ENCODE data around the gene ACAN. TPM values are rescaled to one million over a fixed set of nuclear protein-coding genes. Genes with fewer than 3 reads are reported as not detected.

ACAN gene
- total RNA-seq, 1 donor from 2014 or later = 113 TPM

GRCh38 chr15:88765212-88765611 lies 38.0 kb upstream of the ACAN start:
- no peaks in the 10 kb centered on the region for H3K4me1 ChIP-seq
- no peak for TF ChIP-seq CTCF (IDR thresholded peaks at IDR 0.05)
- no peaks in the 10 kb centered on the region for H3K9me3 ChIP-seq
- H3K4me3 ChIP-seq = no peak overlapping the region
- no peak for DNase-seq (ENCODE audit: low spot score in 2 of 2)
- intact Hi-C loops (cut with DNase I) = no loop called here
- H3K27ac ChIP-seq = no peak overlapping the region
- no peaks in the 10 kb centered on the region for H3K36me3 ChIP-seq
- no peaks in the 10 kb centered on the region for H3K27me3 ChIP-seq

DNA sequence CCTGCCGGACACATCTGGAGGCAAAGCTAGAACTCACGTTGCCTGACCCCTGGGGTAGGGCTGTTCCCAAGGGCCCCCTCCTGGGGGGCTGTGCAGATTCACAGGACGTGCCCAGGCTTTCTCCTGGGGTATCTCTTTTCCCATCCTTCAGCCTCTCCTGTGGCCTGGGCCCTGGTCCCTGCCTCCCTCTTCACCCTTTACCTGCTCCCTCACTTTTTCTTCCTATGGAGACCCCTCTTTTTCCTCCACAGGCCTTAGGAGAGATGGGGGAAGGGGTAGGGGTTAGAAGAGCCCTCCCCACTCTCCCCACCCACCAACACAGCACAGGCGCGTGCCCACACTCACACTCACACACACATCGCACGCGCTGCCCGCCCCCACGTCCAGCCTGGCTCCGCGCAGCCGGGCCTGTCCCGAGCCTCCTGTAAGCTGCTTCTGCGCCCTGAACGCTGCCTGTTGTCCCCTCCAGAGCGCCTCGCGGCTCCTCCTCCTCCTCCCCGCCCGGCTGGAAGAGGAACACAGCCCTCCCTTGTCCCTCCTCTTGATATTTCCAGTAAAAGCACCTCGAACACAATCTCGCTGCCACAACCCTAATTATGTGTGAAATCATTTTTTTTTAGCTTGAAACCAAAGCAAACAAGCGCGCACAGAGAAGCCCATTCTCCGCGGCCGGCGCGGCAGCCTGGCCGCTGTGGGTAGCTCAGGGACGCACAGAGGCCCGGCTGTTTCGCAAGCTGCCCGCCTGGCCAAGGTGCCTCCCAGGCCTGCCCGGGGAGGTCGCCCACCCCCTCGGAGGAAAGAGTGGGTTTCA lies 33.9 kb upstream of the ACAN start:
- intact Hi-C loops (cut with DNase I) = no loop called here
- no peak for TF ChIP-seq CTCF (IDR thresholded peaks at IDR 0.05)
- no peaks in the 10 kb centered on the region for H3K9me3 ChIP-seq
- no peaks in the 10 kb centered on the region for H3K36me3 ChIP-seq
- no peaks in the 10 kb centered on the region for H3K4me1 ChIP-seq
- H3K27ac ChIP-seq = peak overlapping the region; percentile 45 to 60
- no peaks in the 10 kb centered on the region for H3K27me3 ChIP-seq
- no peak for DNase-seq (ENCODE audit: low spot score in 2 of 2)
- peak overlapping the region; percentile 38 to 58 for H3K4me3 ChIP-seq

DNA sequence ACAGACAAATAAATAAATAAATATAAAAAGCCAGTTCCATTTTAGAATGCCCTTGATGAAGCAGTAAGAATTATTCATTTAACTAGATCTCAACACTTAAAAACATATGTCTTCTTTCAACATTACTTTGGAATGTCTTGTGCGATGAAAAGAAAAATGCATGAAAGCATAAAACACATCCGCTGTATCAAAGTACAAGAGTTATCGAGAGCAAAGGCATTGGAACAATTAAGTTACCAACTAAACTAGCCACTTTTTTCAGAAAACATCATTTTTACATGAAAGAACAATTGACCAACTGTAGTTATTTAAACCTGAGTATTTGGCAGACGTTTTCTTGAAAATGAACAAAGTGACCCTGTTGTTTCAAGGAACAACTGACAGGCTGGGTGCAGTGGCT lies 27.5 kb upstream of the ACAN start:
- H3K4me1 ChIP-seq = no peaks in the 10 kb centered on the region
- no peaks in the 10 kb centered on the region for H3K9me3 ChIP-seq
- H3K36me3 ChIP-seq = no peaks in the 10 kb centered on the region
- no peaks in the 10 kb centered on the region for H3K27me3 ChIP-seq
- H3K4me3 ChIP-seq = no peak overlapping the region
- DNase-seq (ENCODE audit: low spot score in 2 of 2) = no peak
- TF ChIP-seq CTCF (IDR thresholded peaks at IDR 0.05) = no peak
- intact Hi-C loops (cut with DNase I) = no loop called here
- H3K27ac ChIP-seq = no peak overlapping the region

DNA sequence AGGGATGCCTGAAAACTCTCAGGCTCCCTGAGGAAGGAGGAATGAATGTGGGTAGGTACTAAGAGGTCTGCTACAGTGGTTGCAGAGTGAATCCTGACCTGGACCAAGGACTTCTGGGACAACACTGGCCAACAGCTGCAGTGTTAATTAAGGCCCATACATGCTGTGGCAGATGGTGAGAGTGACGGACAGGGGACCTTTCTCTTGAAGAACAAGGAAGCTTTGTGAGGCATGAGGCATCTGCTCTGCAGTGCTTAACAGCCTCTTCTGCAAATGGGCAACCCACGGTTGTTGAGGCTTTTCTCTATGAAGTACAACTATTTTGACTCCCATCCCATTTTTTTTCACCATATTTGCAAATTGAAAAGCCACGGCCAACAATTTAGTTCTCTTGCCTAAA lies 26.6 kb upstream of the ACAN start:
- Histone ChIP-seq H3K4me3 (no peak overlapping the region), H3K27ac (no peak overlapping the region), H3K4me1 (no peaks in the 10 kb centered on the region), H3K27me3 (no peaks in the 10 kb centered on the region), H3K9me3 (no peaks in the 10 kb centered on the region), H3K36me3 (no peaks in the 10 kb centered on the region)
- no peak for DNase-seq (ENCODE audit: low spot score in 2 of 2)
- intact Hi-C loops (cut with DNase I) = no loop called here
- TF ChIP-seq CTCF (IDR thresholded peaks at IDR 0.05) = no peak

DNA sequence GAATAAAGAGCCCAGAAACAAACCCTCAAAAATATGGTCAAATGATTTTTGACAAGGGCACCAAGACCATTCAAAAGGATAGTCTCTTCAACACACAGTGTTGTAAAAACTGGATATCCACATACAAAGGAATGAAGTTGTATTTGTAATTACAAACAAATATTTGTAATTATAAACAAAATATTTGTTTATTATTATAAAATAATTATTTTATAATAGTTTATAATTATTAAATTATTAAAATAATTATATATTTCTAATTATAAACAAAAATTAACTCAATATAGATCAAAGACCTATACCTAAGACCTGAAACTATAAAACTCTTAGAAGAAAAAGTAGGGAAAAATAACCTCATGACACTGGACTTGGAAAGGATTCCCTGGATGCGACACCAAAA lies 23.3 kb upstream of the ACAN start:
- H3K27ac ChIP-seq = no peak overlapping the region
- no peaks in the 10 kb centered on the region for H3K4me1 ChIP-seq
- no peak for DNase-seq (ENCODE audit: low spot score in 2 of 2)
- H3K9me3 ChIP-seq = no peaks in the 10 kb centered on the region
- intact Hi-C loops (cut with DNase I) = no loop called here
- H3K27me3 ChIP-seq = no peaks in the 10 kb centered on the region
- no peaks in the 10 kb centered on the region for H3K36me3 ChIP-seq
- no peak overlapping the region for H3K4me3 ChIP-seq
- TF ChIP-seq CTCF (IDR thresholded peaks at IDR 0.05) = no peak

Measured in ascending aorta (tissue), 2 donors.